IPS-18c (cell line): ENCODE measurements around the gene ERBB4.

ENCODE experiments used
- H3K4me3 ChIP-seq: 2 replicates; pipeline ENCODE4 v1.7.0; 2013; ENCODE audit warnings: low read depth, mild to moderate bottlenecking, low read length, moderate library complexity; ENCODE audit not compliant: insufficient read depth
- H3K9me3 ChIP-seq: one replicate; pipeline ENCODE4 v1.6.1; 2013; ENCODE audit warnings: mild to moderate bottlenecking, low read length, moderate library complexity; ENCODE audit not compliant: control insufficient read depth, insufficient read depth

The ERBB4 gene

DNA sequence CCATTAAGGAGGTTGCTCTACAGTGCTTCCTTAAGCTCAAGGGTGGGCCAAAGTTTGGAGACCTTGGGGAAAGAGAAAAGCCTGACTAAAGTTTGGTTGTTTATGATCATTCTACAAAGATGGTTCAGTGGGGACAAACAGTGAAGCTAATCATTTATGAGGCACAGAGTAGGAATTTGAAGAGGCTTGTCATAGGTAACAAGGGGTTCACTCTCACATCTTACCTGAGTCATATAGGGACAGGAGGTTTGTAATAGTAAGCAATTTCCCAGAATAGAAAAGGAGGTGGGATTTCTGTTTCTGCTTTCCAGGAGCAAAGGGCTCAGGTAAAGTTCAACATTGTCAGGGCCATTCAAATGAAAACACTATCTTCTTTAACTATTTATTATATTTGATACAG, 1194.3 kb downstream of the ERBB4 start:
- H3K4me3 ChIP-seq: no peak overlapping the region
- H3K9me3 ChIP-seq: no peaks in the 10 kb centered on the region

- H3K4me3 ChIP-seq: no peak overlapping the region
- no peaks in the 10 kb centered on the region for H3K9me3 ChIP-seq
These were observed 1205.2 kb downstream of the ERBB4 start for GRCh38 chr2:211333377-211333776.

DNA sequence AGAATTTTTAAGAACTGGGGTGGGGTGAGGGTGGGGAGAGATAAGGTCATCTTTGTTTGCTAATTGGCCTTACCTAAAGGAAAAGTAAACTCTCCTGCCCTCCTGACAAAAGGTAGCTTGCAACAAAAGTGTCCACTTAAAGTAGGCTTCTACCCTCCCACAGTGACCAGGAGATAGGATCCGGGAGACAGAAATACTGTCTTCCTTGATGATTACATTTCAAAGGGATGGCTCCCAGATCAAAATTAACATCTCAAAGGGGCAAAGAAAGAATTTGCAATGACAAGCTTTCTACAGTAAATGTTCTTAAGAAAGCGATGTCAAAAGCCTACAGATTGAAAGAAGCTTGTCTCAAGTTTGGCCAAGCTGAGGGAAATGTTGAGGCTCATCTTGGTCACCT, 1206.9 kb downstream of the ERBB4 start:
- H3K9me3 ChIP-seq: no peaks in the 10 kb centered on the region
- H3K4me3 ChIP-seq: no peak overlapping the region

DNA sequence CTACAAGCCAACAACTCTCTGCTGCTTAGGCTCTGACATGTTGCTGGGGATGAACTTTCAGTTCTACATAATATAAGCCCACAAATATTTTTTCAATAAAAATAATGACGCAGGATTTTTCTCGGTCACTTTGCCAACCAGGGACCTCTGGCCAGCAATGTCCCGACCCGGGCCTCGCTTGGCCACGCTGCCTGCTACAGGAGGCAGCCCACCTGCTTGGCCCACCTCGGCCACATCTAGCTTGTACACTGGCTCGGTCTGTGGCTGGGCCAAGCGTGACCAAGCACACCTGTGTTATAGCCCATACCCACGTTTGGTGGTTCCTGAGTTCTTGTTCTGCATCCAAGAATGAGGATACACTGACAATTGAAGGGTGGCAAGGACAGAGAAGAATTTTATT, 1208.7 kb downstream of the ERBB4 start:
- H3K9me3 ChIP-seq: no peaks in the 10 kb centered on the region
- no peak overlapping the region for H3K4me3 ChIP-seq

DNA sequence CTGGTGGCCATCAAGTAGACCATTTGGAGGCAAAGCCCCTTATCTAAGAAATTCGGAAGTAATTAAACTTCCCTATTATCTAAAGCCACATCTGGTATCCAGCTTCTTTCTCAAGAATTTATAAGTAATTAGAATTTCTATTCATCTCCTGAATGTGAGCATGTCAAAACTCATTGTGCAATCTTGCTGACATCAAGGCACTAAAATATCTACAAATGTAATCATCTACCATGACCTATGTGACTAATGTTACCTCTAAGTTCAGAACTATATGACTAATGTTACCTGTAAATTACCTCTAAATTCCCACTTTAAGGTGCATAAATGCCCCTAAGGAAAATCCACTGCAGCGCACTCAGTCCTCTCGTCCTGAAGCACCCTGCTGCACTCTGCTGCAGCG, 1209.2 kb downstream of the ERBB4 start:
- H3K9me3 ChIP-seq: no peaks in the 10 kb centered on the region

GRCh38 chr2:211328126-211328525, 1210.5 kb downstream of the ERBB4 start:
- Histone ChIP-seq H3K9me3 (no peaks in the 10 kb centered on the region), H3K4me3 (no peak overlapping the region)

More for the DNA sequence above, 1209.2 kb downstream of the ERBB4 start:
- H3K4me3 ChIP-seq: no peak overlapping the region
